SU-DHL-6 (cell line): Measurements from ENCODE around the gene STK4.

Experiments
- H2AFZ ChIP-seq: fragments of 200-600 bp; sonication (generic); 2 replicates; pipeline ENCODE4 v1.6.1; 2014; ENCODE audit warnings: low read depth, mild to moderate bottlenecking, moderate library complexity, mixed read lengths, antibody characterized with exemption, low read length; ENCODE audit not compliant: severe bottlenecking
- H3F3A ChIP-seq: fragments of 200-600 bp; shearing (Covaris generic); 2 replicates; pipeline ENCODE4 v1.6.0; 2016; ENCODE audit warnings: antibody characterized with exemption, mild to moderate bottlenecking; ENCODE audit not compliant: insufficient read depth
- H3K27ac ChIP-seq: fragments of 200-600 bp; sonication (generic); 2 replicates; pipeline ENCODE4 v1.5.1; 2016; ENCODE audit warnings: low read depth, mild to moderate bottlenecking, low read length, moderate library complexity, mixed read lengths
- H3K27me3 ChIP-seq: fragments of 200-600 bp; sonication (generic), shearing (Covaris generic); 2 replicates; pipeline ENCODE4 v1.6.0; 2014; ENCODE audit warnings: mild to moderate bottlenecking, low read length
- H3K36me3 ChIP-seq: fragments of 200-600 bp; sonication (generic); 2 replicates; pipeline ENCODE4 v1.6.1; 2014; ENCODE audit warnings: mild to moderate bottlenecking, low read length, mixed read lengths
- H3K4me2 ChIP-seq: fragments of 300-600, 200-600 bp; shearing (Covaris generic), sonication (generic); 2 replicates; pipeline ENCODE4 v1.6.0; 2014; ENCODE audit warnings: low read length, low read depth, mild to moderate bottlenecking; ENCODE audit not compliant: poor library complexity, severe bottlenecking
- H3K4me3 ChIP-seq: fragments of 200-600 bp; sonication (generic); 2 replicates; pipeline ENCODE4 v1.5.1; 2014; ENCODE audit warnings: antibody characterized with exemption, low read length, mild to moderate bottlenecking, mixed read lengths; ENCODE audit not compliant: insufficient read depth, poor library complexity, severe bottlenecking
- H3K79me2 ChIP-seq: fragments of 200-600 bp; sonication (generic); 2 replicates; pipeline ENCODE4 v1.6.1; 2014; ENCODE audit warnings: mild to moderate bottlenecking, low read length, moderate library complexity; ENCODE audit not compliant: insufficient read depth
- H3K9ac ChIP-seq: fragments of 200-600 bp; sonication (generic); 2 replicates; pipeline ENCODE4 v1.7.0; 2014; ENCODE audit warnings: mild to moderate bottlenecking, low read length
- H3K9me2 ChIP-seq: fragments of 200-600 bp; sonication (generic); replicated peaks from 2 replicates; pipeline ENCODE4 v1.6.1; 2014; ENCODE audit warnings: low read length; ENCODE audit not compliant: insufficient read depth
- H3K9me3 ChIP-seq: fragments of 200-600 bp; sonication (generic); 2 replicates; pipeline ENCODE4 v1.6.1; 2014; ENCODE audit warnings: low read length, mixed read lengths; ENCODE audit not compliant: insufficient read depth
- H4K20me1 ChIP-seq: fragments of 200-600 bp; sonication (generic); 2 replicates; pipeline ENCODE4 v1.6.1; 2014; ENCODE audit warnings: low read depth, mild to moderate bottlenecking, antibody characterized with exemption, low read length, moderate library complexity, mixed read lengths
- CTCF ChIP-seq: fragments of 200-600 bp; sonication (generic); IDR thresholded peaks from one replicate; pipeline ENCODE4 v1.5.1; 2017; ENCODE audit warnings: antibody characterized with exemption, mild to moderate bottlenecking, low read length, moderate library complexity; ENCODE audit not compliant: insufficient read depth, poor library complexity, severe bottlenecking
- EZH2phosphoT487 ChIP-seq: fragments of 200-600 bp; sonication (generic), shearing (Covaris generic); conservative IDR thresholded peaks from 2 replicates; pipeline ENCODE4 v1.6.1; 2018; ENCODE audit warnings: mild to moderate bottlenecking, antibody characterized with exemption, low read length, moderate library complexity, mixed read lengths

The STK4 gene

GRCh38 chr20:45019027-45019761 is 52.9 kb downstream of the STK4 start:
- TF ChIP-seq EZH2phosphoT487 (no peak), CTCF (no peak)
- Histone ChIP-seq H3F3A (peaks cover 7% of the 10 kb centered on the region; the same call in 1 of the 2 replicates), H3K4me3 (no peak overlapping the region), H3K27me3 (no peaks in the 10 kb centered on the region), H3K36me3 (peaks cover 48% of the 10 kb centered on the region), H4K20me1 (no peaks in the 10 kb centered on the region), H3K79me2 (peaks cover 52% of the 10 kb centered on the region), H3K9me3 (no peaks in the 10 kb centered on the region), H3K4me2 (no peak overlapping the region), H3K9ac (no peak overlapping the region), H3K27ac (no peak overlapping the region), H2AFZ (no peak overlapping the region), H3K9me2 (no peaks in the 10 kb centered on the region)

- H3K9me2 ChIP-seq, result no peaks in the 10 kb centered on the region
- H2AFZ ChIP-seq, result no peak overlapping the region
- peaks cover 53% of the 10 kb centered on the region for H3K36me3 ChIP-seq
- no peak overlapping the region for H3K9ac ChIP-seq
- H3F3A ChIP-seq, result peaks cover 7% of the 10 kb centered on the region; the same call in 1 of the 2 replicates
- no peak for TF ChIP-seq CTCF
- TF ChIP-seq EZH2phosphoT487, result no peak
- no peaks in the 10 kb centered on the region for H3K27me3 ChIP-seq
- H3K4me3 ChIP-seq, result no peak overlapping the region
- no peaks in the 10 kb centered on the region for H4K20me1 ChIP-seq
- no peak overlapping the region for H3K27ac ChIP-seq
- H3K4me2 ChIP-seq, result no peak overlapping the region
- no peaks in the 10 kb centered on the region for H3K9me3 ChIP-seq
- peaks cover 52% of the 10 kb centered on the region for H3K79me2 ChIP-seq
Measured at GRCh38 chr20:45019762-45020123, 53.4 kb downstream of the STK4 start.

GRCh38 chr20:45020236-45020886 is 54.0 kb downstream of the STK4 start:
- Histone ChIP-seq H2AFZ (no peak overlapping the region), H3K79me2 (peaks cover 52% of the 10 kb centered on the region), H3F3A (peaks cover 7% of the 10 kb centered on the region; the same call in 1 of the 2 replicates), H3K27me3 (no peaks in the 10 kb centered on the region), H3K9me2 (no peaks in the 10 kb centered on the region), H3K27ac (no peak overlapping the region), H3K4me3 (no peak overlapping the region), H3K9ac (no peak overlapping the region), H3K36me3 (peaks cover 54% of the 10 kb centered on the region), H3K4me2 (no peak overlapping the region), H4K20me1 (no peaks in the 10 kb centered on the region), H3K9me3 (no peaks in the 10 kb centered on the region)
- TF ChIP-seq EZH2phosphoT487 (no peak), CTCF (no peak)
